HG03045 (cell line): ENCODE measurements around the gene CHN2.

ENCODE experiments used
- ATAC-seq: cut with Tn5 transposase; IDR thresholded peaks from one replicate; pipeline ENCODE4 v1.9.1; 2021; ENCODE audit warnings: mild to moderate bottlenecking, moderate library complexity; ENCODE audit not compliant: unreplicated experiment

The CHN2 gene

GRCh38 chr7:29483219-29484104 is 288.9 kb downstream of the CHN2 start:
- no peak for ATAC-seq

GRCh38 chr7:29484280-29484679 is 289.7 kb downstream of the CHN2 start:
- ATAC-seq: no peak

GRCh38 chr7:29485339-29486190 is 291.0 kb downstream of the CHN2 start:
- ATAC-seq: no peak

- no peak for ATAC-seq
Observed at GRCh38 chr7:29486191-29486700, 291.7 kb downstream of the CHN2 start.

GRCh38 chr7:29487424-29487823 is 292.8 kb downstream of the CHN2 start:
- ATAC-seq: no peak

GRCh38 chr7:29488203-29488970 is 293.8 kb downstream of the CHN2 start:
- ATAC-seq: no peak

- no peak for ATAC-seq
Observed at GRCh38 chr7:29488977-29489376, 294.4 kb downstream of the CHN2 start.

GRCh38 chr7:29490094-29490607 is 295.6 kb downstream of the CHN2 start:
- ATAC-seq: no peak

- no peak for ATAC-seq
Observed at GRCh38 chr7:29494350-29494749, 299.8 kb downstream of the CHN2 start.

- no peak for ATAC-seq
Observed at GRCh38 chr7:29495653-29496052, 301.1 kb downstream of the CHN2 start.

GRCh38 chr7:29496355-29497020 is 301.9 kb downstream of the CHN2 start:
- no peak for ATAC-seq

- no peak for ATAC-seq
Observed at GRCh38 chr7:29499932-29500331, 305.4 kb downstream of the CHN2 start.

- no peak for ATAC-seq
Observed at GRCh38 chr7:29500719-29501118, 306.1 kb downstream of the CHN2 start.

GRCh38 chr7:29502133-29502532 is 307.6 kb downstream of the CHN2 start:
- no peak for ATAC-seq

- ATAC-seq: no peak
Observed at GRCh38 chr7:29505931-29506330, 311.4 kb downstream of the CHN2 start.

GRCh38 chr7:29508608-29509007 is 314.0 kb downstream of the CHN2 start:
- ATAC-seq: no peak

- ATAC-seq: no peak
Observed at GRCh38 chr7:29510028-29510427, 315.5 kb downstream of the CHN2 start.

GRCh38 chr7:29511337-29511736 is 316.8 kb downstream of the CHN2 start:
- ATAC-seq: no peak

GRCh38 chr7:29511851-29512250 is 317.3 kb downstream of the CHN2 start:
- no peak for ATAC-seq

- no peak for ATAC-seq
Observed at GRCh38 chr7:29516491-29516890, 321.9 kb downstream of the CHN2 start.
